Measurements from ENCODE around the gene MUCL3. TPM values are rescaled to one million over a fixed set of nuclear protein-coding genes. Genes with fewer than 3 reads are reported as not detected.

The MUCL3 gene
- total and polyA plus RNA-seq, 2 of the 8 experiments (the other 6 are each of a cell fraction or from before 2014, with no cell fraction given), result 0.15 to 0.37 TPM

GRCh38 chr6:30891816-30892538 lies 48.8 kb upstream of the MUCL3 start:
- Histone ChIP-seq H3K56ac (replicated peaks; ENCODE audit: insufficient read length, low read depth, low read length) (no peak overlapping the region), H2AFZ (ENCODE audit: low read length) (no peak overlapping the region), H2BK15ac (ENCODE audit: low read length) (no peak overlapping the region), H3K4ac (replicated peaks; ENCODE audit: insufficient read length, low read depth, low read length) (no peak overlapping the region), H3K36me3 (ENCODE audit: control insufficient read depth in 2 of 4, insufficient read depth in 4 of 4, low read length in 3 of 4) (peaks cover 46 to 84% (median 69%) of the 10 kb centered on the region in 4 experiments), H2BK120ac (replicated peaks; ENCODE audit: low read depth, low read length) (no peak overlapping the region), H3K27me3 (replicated peaks in 1 of 4; ENCODE audit: control insufficient read depth in 3 of 4, extremely low read depth in 1 of 4, insufficient read depth in 3 of 4, low read length in 3 of 4) (no peaks in the 10 kb centered on the region), H3K4me1 (replicated peaks in 1 of 4; ENCODE audit: control insufficient read depth in 3 of 4, insufficient read depth in 4 of 4, low read length in 3 of 4) (peaks cover under 1 to 12% (median 3%) of the 10 kb centered on the region in 4 experiments), H3K9me3 (ENCODE audit: insufficient read depth in 2 of 2, low read depth in 1 of 2, low read length in 1 of 2) (no peaks in the 10 kb centered on the region), H4K91ac (replicated peaks; ENCODE audit: insufficient read length, low read length) (no peak overlapping the region), H2BK12ac (ENCODE audit: low read depth, low read length) (no peak overlapping the region), H3K27ac (ENCODE audit: low read depth, low read length) (peak overlapping the region; percentile 7; the same call in 1 of the 2 replicates), H3K23ac (ENCODE audit: insufficient read length) (no peak overlapping the region), H3K9ac (replicated peaks in 1 of 4; ENCODE audit: extremely low read depth in 1 of 4, low read depth in 3 of 4, low read length in 3 of 4) (peak overlapping the region in 1 of 4 experiments; percentile 38; a peak in 2 of 7 replicates), H3K79me2 (ENCODE audit: control insufficient read depth in 1 of 2, insufficient read depth in 2 of 2, low read length in 2 of 2) (peaks cover 3 to 43% of the 10 kb centered on the region in 2 experiments), H2AK5ac (ENCODE audit: low read depth, low read length) (no peak overlapping the region; the same call in 1 of the 2 replicates), H3K4me3 (ENCODE audit: extremely low read depth in 1 of 4, insufficient read depth in 2 of 4, low read depth in 3 of 4, low read length in 4 of 4) (no peak overlapping the region), H3K18ac (ENCODE audit: extremely low read depth, low read length) (no peak overlapping the region), H4K5ac (ENCODE audit: insufficient read length, low read depth, low read length) (no peak overlapping the region), H4K20me1 (replicated peaks in 1 of 2; ENCODE audit: control insufficient read depth in 1 of 2, insufficient read depth in 2 of 2, low read length in 2 of 2) (peaks cover 6 to 36% of the 10 kb centered on the region in 2 experiments), H3K4me2 (ENCODE audit: insufficient read depth in 1 of 2, low read depth in 2 of 2, low read length in 2 of 2) (no peak overlapping the region), H3K23me2 (ENCODE audit: low read depth, low read length) (peaks cover 8% of the 10 kb centered on the region; the same call in 1 of the 2 replicates), H4K8ac (ENCODE audit: extremely low read depth, insufficient read depth, low read length) (no peak overlapping the region), H2BK20ac (ENCODE audit: low read length) (no peak overlapping the region), H3K14ac (ENCODE audit: insufficient read length) (no peak overlapping the region), H2BK5ac (ENCODE audit: low read depth, low read length) (no peak overlapping the region), H3K79me1 (ENCODE audit: low read depth, low read length) (peaks cover 14% of the 10 kb centered on the region)
- ChIA-PET CTCF (ENCODE audit: partially characterized antibody) (interaction anchor here (1.0 to 29.0 kb wide), 6 partner anchors 10 to 161 kb away, joined by 3 to 610 read pairs (median 9); partner anchors contain the start of genes MUCL3 and VARS2), POLR2A (ENCODE audit: partially characterized antibody) (interaction anchor here (0.9 to 1.8 kb wide), 3 partner anchors 14 to 148 kb away, joined by 3 to 5 read pairs (median 4); partner anchors contain the start of gene IER3)
- TF ChIP-seq POLR2AphosphoS5 (IDR thresholded peaks at IDR 0.05; ENCODE audit: low read depth, low read length) (0 out of 2 replicates have a peak, but pooled peaks have one; percentile 48), EZH2 (IDR thresholded peaks at IDR 0.05; ENCODE audit: low read depth, low read length, severe bottlenecking) (no peak)
- WGBS, 2 experiments (ENCODE audit: extremely low coverage in 1 of 2, insufficient coverage in 1 of 2, insufficient read length in 1 of 2, insufficient replicate concordance in 2 of 2, low coverage in 1 of 2, low lambda C conversion rate in 2 of 2, missing lambda C conversion rate in 1 of 2), result 82% methylated on average over 19 of the region's 21 CpGs; no CpG with 5 or more reads in 1 of the 2 experiments
- DNase-seq (ENCODE audit: low read depth in 1 of 2, low spot score in 2 of 2) (no peak), FAIRE-seq (no peak)

All from H1 (cell line).